Neuron (in vitro differentiated cells): ENCODE results near the gene FAM227B.

ENCODE experiments used
- H2AFZ ChIP-seq: one replicate; pipeline ENCODE4 v1.6.1; 2013; ENCODE audit warnings: low read depth, mild to moderate bottlenecking, inconsistent platforms, low read length, moderate library complexity
- H3K27me3 ChIP-seq: one replicate; pipeline ENCODE4 v1.6.1; 2013; ENCODE audit warnings: low read length; ENCODE audit not compliant: insufficient read depth
- H3K36me3 ChIP-seq: one replicate; pipeline ENCODE4 v1.6.1; 2013; ENCODE audit warnings: low read length; ENCODE audit not compliant: insufficient read depth
- H3K4me1 ChIP-seq: one replicate; pipeline ENCODE4 v1.6.1; 2013; ENCODE audit warnings: low read length; ENCODE audit not compliant: insufficient read depth
- H3K4me3 ChIP-seq: 2 replicates; pipeline ENCODE4 v1.5.1; 2013; ENCODE audit warnings: mild to moderate bottlenecking, low read length, moderate library complexity
- H3K9me3 ChIP-seq: one replicate; pipeline ENCODE4 v1.6.1; 2013; ENCODE audit warnings: low read length

FAM227B gene

GRCh38 chr15:49279521-49280456, 340.8 kb downstream of the FAM227B start:
- H3K27me3 ChIP-seq = no peaks in the 10 kb centered on the region
- no peaks in the 10 kb centered on the region for H3K4me1 ChIP-seq
- no peak overlapping the region for H2AFZ ChIP-seq
- no peaks in the 10 kb centered on the region for H3K9me3 ChIP-seq
- H3K4me3 ChIP-seq = no peak overlapping the region
- H3K36me3 ChIP-seq = peaks cover 7% of the 10 kb centered on the region

GRCh38 chr15:49278751-49279150, 341.9 kb downstream of the FAM227B start:
- Histone ChIP-seq H3K4me3 (no peak overlapping the region), H3K4me1 (no peaks in the 10 kb centered on the region), H3K27me3 (no peaks in the 10 kb centered on the region), H3K9me3 (no peaks in the 10 kb centered on the region), H2AFZ (no peak overlapping the region), H3K36me3 (peaks cover 6% of the 10 kb centered on the region)
